Measurements from ENCODE around the gene EDEM2.
"Not testable (repeated sequence)": the region's sequence is repeated elsewhere in the genome, so short reads cannot be mapped to it uniquely, and the experiment has no call there.

Gene EDEM2

DNA sequence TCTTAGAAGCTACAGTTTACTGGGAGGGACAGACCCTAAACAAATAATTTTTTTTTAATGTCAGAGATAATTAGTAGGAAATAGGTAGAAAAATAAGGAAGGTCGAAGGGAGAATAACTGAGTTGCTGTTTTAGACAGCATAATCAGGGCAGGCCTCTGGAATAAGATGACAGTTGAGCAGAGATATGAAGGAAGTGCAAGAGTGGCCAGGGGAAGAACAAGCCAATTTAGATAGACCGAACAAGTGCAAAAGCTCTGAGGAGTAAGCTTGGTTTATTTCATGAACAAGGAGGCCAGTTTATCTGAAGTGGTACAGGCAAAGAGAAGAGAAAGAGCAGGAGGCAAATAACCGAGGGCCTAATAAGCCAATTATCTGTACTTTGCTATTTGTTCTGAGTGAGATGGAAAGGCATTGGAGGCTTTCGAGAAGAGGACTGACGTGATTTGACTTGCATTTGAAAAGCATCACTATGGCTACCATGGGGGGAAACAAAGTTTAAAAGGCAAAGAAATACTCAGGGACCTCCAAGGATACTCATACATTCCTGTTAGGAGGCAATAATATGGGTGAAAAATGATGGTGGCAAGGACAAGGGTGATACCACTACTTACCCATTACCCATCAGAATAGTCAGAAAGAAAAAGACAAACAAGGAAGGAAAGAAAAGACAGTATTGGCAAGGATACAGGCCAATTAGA is 44.4 kb upstream of the EDEM2 start:
- H3K27me3 ChIP-seq (ENCODE audit: control insufficient read depth in 1 of 2, insufficient read depth in 1 of 2, low read length in 2 of 2) = no peaks in the 10 kb centered on the region
- H3K9ac ChIP-seq (ENCODE audit: low read length) = no peak overlapping the region
- H3K4me1 ChIP-seq (ENCODE audit: control insufficient read depth, insufficient read depth, low read depth, low read length) = no peaks in the 10 kb centered on the region
- H3K36me3 ChIP-seq (ENCODE audit: control insufficient read depth in 1 of 2, insufficient read depth in 2 of 2, low read depth in 1 of 2, low read length in 2 of 2) = no peaks in the 10 kb centered on the region
- no peak for DNase-seq
- H2AFZ ChIP-seq (ENCODE audit: low read depth, low read length) = no peak overlapping the region
- H2BK120ac ChIP-seq (ENCODE audit: low read depth, low read length) = no peak overlapping the region
- no peak overlapping the region for H2BK15ac ChIP-seq (ENCODE audit: low read depth, poor library complexity, severe bottlenecking)
- no peak overlapping the region for H2BK5ac ChIP-seq (ENCODE audit: low read depth, low read length, poor library complexity, severe bottlenecking)
- no peak overlapping the region for H2AK5ac ChIP-seq (ENCODE audit: low read length, severe bottlenecking)
- WGBS = 93% methylated on average over 5 of the region's 5 CpGs
- no peak overlapping the region for H3K18ac ChIP-seq (ENCODE audit: low read depth in 1 of 2, low read length in 2 of 2)
- H3K79me1 ChIP-seq (replicated peaks; ENCODE audit: low read length, poor library complexity, severe bottlenecking) = no peaks in the 10 kb centered on the region
- no peak overlapping the region for H3K4me3 ChIP-seq (ENCODE audit: insufficient read depth in 1 of 2, low read depth in 1 of 2, low read length in 2 of 2)
- no peak overlapping the region for H4K91ac ChIP-seq (ENCODE audit: low read length)
- H3K14ac ChIP-seq (ENCODE audit: low read length in 2 of 2) = no peak overlapping the region
- no peak overlapping the region for H3K4me2 ChIP-seq (ENCODE audit: low read length, poor library complexity, severe bottlenecking)
- H3K27ac ChIP-seq (ENCODE audit: low read length, poor library complexity, severe bottlenecking) = no peak overlapping the region
- H2BK12ac ChIP-seq (ENCODE audit: low read length in 2 of 2) = no peak overlapping the region
- H3K9me3 ChIP-seq (ENCODE audit: control insufficient read depth, low read length) = peaks cover 30% of the 10 kb centered on the region
- H4K8ac ChIP-seq (ENCODE audit: low read length) = no peak overlapping the region
- no peak overlapping the region for H3K23ac ChIP-seq (ENCODE audit: low read length in 2 of 2)
- no peak overlapping the region for H3K4ac ChIP-seq (ENCODE audit: low read depth in 1 of 2, low read length in 2 of 2)

- H3K4me3 ChIP-seq (ENCODE audit: insufficient read depth in 1 of 2, low read depth in 1 of 2, low read length in 2 of 2) = no peak overlapping the region
- H4K8ac ChIP-seq (ENCODE audit: low read length) = no peak overlapping the region
- H3K14ac ChIP-seq (ENCODE audit: low read length in 2 of 2) = no peak overlapping the region
- no peak overlapping the region for H2BK15ac ChIP-seq (ENCODE audit: low read depth, poor library complexity, severe bottlenecking)
- no peak overlapping the region for H3K23ac ChIP-seq (ENCODE audit: low read length in 2 of 2)
- H3K4me1 ChIP-seq (ENCODE audit: control insufficient read depth, insufficient read depth, low read depth, low read length) = no peaks in the 10 kb centered on the region
- H3K4ac ChIP-seq (ENCODE audit: low read depth in 1 of 2, low read length in 2 of 2) = no peak overlapping the region
- H3K9me3 ChIP-seq (ENCODE audit: control insufficient read depth, low read length) = peaks cover 21% of the 10 kb centered on the region
- no peak overlapping the region for H3K27ac ChIP-seq (ENCODE audit: low read length, poor library complexity, severe bottlenecking)
- H2AFZ ChIP-seq (ENCODE audit: low read depth, low read length) = no peak overlapping the region
- no peak overlapping the region for H2AK5ac ChIP-seq (ENCODE audit: low read length, severe bottlenecking)
- peak overlapping the region in 1 of 2 experiments; percentile 66 for H2BK12ac ChIP-seq (ENCODE audit: low read length in 2 of 2)
- H3K18ac ChIP-seq (ENCODE audit: low read depth in 1 of 2, low read length in 2 of 2) = no peak overlapping the region
- no peak overlapping the region for H2BK5ac ChIP-seq (ENCODE audit: low read depth, low read length, poor library complexity, severe bottlenecking)
- no peaks in the 10 kb centered on the region for H3K27me3 ChIP-seq (ENCODE audit: control insufficient read depth in 1 of 2, insufficient read depth in 1 of 2, low read length in 2 of 2)
- H4K91ac ChIP-seq (ENCODE audit: low read length) = no peak overlapping the region
- H3K9ac ChIP-seq (ENCODE audit: low read length) = no peak overlapping the region
- H2BK120ac ChIP-seq (ENCODE audit: low read depth, low read length) = no peak overlapping the region
- WGBS = 99% methylated on average over 6 of the region's 6 CpGs
- no peak for DNase-seq
- no peaks in the 10 kb centered on the region for H3K36me3 ChIP-seq (ENCODE audit: control insufficient read depth in 1 of 2, insufficient read depth in 2 of 2, low read depth in 1 of 2, low read length in 2 of 2)
- H3K4me2 ChIP-seq (ENCODE audit: low read length, poor library complexity, severe bottlenecking) = no peak overlapping the region
- H3K79me1 ChIP-seq (replicated peaks; ENCODE audit: low read length, poor library complexity, severe bottlenecking) = no peaks in the 10 kb centered on the region
Measured at GRCh38 chr20:35190556-35190955, 43.4 kb upstream of the EDEM2 start.

DNA sequence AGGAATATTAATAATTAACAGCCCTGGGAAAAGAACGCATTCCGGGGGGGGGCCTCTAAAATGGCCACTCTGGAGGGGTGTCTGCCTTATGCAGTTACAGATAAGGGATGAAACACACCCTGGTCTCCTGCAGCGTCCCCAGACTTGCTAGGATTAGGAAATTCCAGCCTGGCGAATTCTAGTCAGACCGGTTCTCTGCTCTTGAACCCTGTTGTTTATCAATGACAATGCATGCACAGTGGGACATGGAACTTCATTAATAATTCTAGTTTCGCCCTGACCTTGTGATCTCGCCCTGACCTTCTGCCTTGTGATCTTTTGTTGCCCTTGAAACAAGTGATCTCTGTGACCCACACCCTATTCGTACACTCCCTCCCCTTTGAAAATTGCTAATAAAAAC is 42.1 kb upstream of the EDEM2 start:
- H2BK5ac ChIP-seq (ENCODE audit: low read depth, low read length, poor library complexity, severe bottlenecking); H4K8ac ChIP-seq (ENCODE audit: low read length); H3K27ac ChIP-seq (ENCODE audit: low read length, poor library complexity, severe bottlenecking); DNase-seq; H3K23ac ChIP-seq (ENCODE audit: low read length in 2 of 2); H4K91ac ChIP-seq (ENCODE audit: low read length); H3K27me3 ChIP-seq (ENCODE audit: control insufficient read depth in 1 of 2, insufficient read depth in 1 of 2, low read length in 2 of 2); H2AFZ ChIP-seq (ENCODE audit: low read depth, low read length); H3K9me3 ChIP-seq (ENCODE audit: control insufficient read depth, low read length); H3K4me3 ChIP-seq (ENCODE audit: insufficient read depth in 1 of 2, low read depth in 1 of 2, low read length in 2 of 2); H3K18ac ChIP-seq (ENCODE audit: low read depth in 1 of 2, low read length in 2 of 2); H3K4me1 ChIP-seq (ENCODE audit: control insufficient read depth, insufficient read depth, low read depth, low read length); H3K79me1 ChIP-seq (replicated peaks; ENCODE audit: low read length, poor library complexity, severe bottlenecking); H2AK5ac ChIP-seq (ENCODE audit: low read length, severe bottlenecking); H3K4ac ChIP-seq (ENCODE audit: low read depth in 1 of 2, low read length in 2 of 2); H2BK120ac ChIP-seq (ENCODE audit: low read depth, low read length); H2BK12ac ChIP-seq (ENCODE audit: low read length in 2 of 2); H3K14ac ChIP-seq (ENCODE audit: low read length in 2 of 2); H3K36me3 ChIP-seq (ENCODE audit: control insufficient read depth in 1 of 2, insufficient read depth in 2 of 2, low read depth in 1 of 2, low read length in 2 of 2); H2BK15ac ChIP-seq (ENCODE audit: low read depth, poor library complexity, severe bottlenecking); H3K4me2 ChIP-seq (ENCODE audit: low read length, poor library complexity, severe bottlenecking); H3K9ac ChIP-seq (ENCODE audit: low read length): not testable (repeated sequence)
- 91% methylated on average over 8 of the region's 8 CpGs for WGBS

DNA sequence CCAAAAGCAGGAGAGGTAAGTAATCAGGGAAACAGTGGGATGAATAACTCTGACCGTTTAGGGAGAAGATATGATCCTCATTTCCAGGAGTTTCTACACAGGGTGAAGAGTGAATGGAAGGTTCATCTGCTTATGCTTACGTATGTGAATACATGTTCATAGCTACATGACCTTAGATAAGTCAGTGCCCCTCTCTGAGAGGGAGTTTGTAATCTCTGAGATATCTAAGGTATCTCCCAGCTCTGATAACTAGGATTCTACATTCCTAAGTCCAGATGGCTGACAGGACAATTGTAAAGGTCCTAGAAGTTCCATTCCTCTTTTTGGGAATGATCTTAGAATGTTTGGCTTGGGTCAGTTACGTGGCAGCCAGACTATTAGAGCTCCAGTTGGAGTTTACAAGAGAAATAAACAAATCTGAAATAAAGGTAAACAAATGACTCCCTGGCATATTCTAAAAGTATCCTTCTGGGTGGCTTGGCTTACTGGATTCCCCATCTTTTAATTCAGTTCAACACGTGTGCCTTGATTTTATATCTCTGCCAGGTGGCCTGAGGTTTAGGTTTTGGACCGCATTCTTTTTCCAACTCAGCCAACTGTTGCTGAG is 40.6 kb upstream of the EDEM2 start:
- H3K4ac ChIP-seq (ENCODE audit: low read depth in 1 of 2, low read length in 2 of 2) = peak overlapping the region in 1 of 2 experiments; percentile 67

More for the DNA sequence above, 40.6 kb upstream of the EDEM2 start:
- Histone ChIP-seq H3K9ac (ENCODE audit: low read length) (no peak overlapping the region), H2BK5ac (ENCODE audit: low read depth, low read length, poor library complexity, severe bottlenecking) (no peak overlapping the region), H3K9me3 (ENCODE audit: control insufficient read depth, low read length) (no peaks in the 10 kb centered on the region), H3K4me2 (ENCODE audit: low read length, poor library complexity, severe bottlenecking) (no peak overlapping the region), H3K23ac (ENCODE audit: low read length in 2 of 2) (no peak overlapping the region), H3K4me3 (ENCODE audit: insufficient read depth in 1 of 2, low read depth in 1 of 2, low read length in 2 of 2) (no peak overlapping the region), H2BK120ac (ENCODE audit: low read depth, low read length) (no peak overlapping the region), H3K14ac (ENCODE audit: low read length in 2 of 2) (no peak overlapping the region), H2AFZ (ENCODE audit: low read depth, low read length) (no peak overlapping the region), H2AK5ac (ENCODE audit: low read length, severe bottlenecking) (no peak overlapping the region), H3K18ac (ENCODE audit: low read depth in 1 of 2, low read length in 2 of 2) (peak overlapping the region in 1 of 2 experiments; percentile 22), H4K8ac (ENCODE audit: low read length) (no peak overlapping the region), H2BK12ac (ENCODE audit: low read length in 2 of 2) (no peak overlapping the region), H4K91ac (ENCODE audit: low read length) (no peak overlapping the region), H2BK15ac (ENCODE audit: low read depth, poor library complexity, severe bottlenecking) (no peak overlapping the region), H3K4me1 (ENCODE audit: control insufficient read depth, insufficient read depth, low read depth, low read length) (no peaks in the 10 kb centered on the region), H3K79me1 (replicated peaks; ENCODE audit: low read length, poor library complexity, severe bottlenecking) (no peaks in the 10 kb centered on the region), H3K27me3 (ENCODE audit: control insufficient read depth in 1 of 2, insufficient read depth in 1 of 2, low read length in 2 of 2) (no peaks in the 10 kb centered on the region), H3K36me3 (ENCODE audit: control insufficient read depth in 1 of 2, insufficient read depth in 2 of 2, low read depth in 1 of 2, low read length in 2 of 2) (no peaks in the 10 kb centered on the region), H3K27ac (ENCODE audit: low read length, poor library complexity, severe bottlenecking) (no peak overlapping the region)
- 47% methylated on average over 4 of the region's 5 CpGs for WGBS
- peak; percentile 70 for DNase-seq
